Stimulated activated effector memory CD8-positive, alpha-beta T cell treated with anti-CD3 and anti-CD28 coated beads, Interleukin-12 subunit alpha, Interleukin-12 subunit beta, amount 100 ng/mL, for 72 hours (primary cell): ENCODE data around the gene VSIG10L2.
A peak's percentile ranks its signal among the peaks of the same experiment; 100 is the strongest.

Experiments used
- ATAC-seq: fragments of 150-1000 bp; cut with Tn5 transposase; 2 replicates; pipeline ENCODE4 v1.10.0; 2021
- DNase-seq, 2 donors: peaks; one replicate each; pipeline ENCODE4 v3.0.0; 2021 to 2022; ENCODE audit warnings: low spot score in 2 of 2
- H3K27ac Mint-ChIP-seq: one replicate; pipeline ENCODE4 v1.8.0; 2022; ENCODE audit warnings: mild to moderate bottlenecking, mixed read lengths
- H3K36me3 Mint-ChIP-seq: one replicate; pipeline ENCODE4 v1.8.0; 2022; ENCODE audit warnings: mild to moderate bottlenecking, mixed read lengths
- H3K4me1 Mint-ChIP-seq: one replicate; pipeline ENCODE4 v1.8.0; 2022; ENCODE audit warnings: mixed read lengths
- H3K4me3 Mint-ChIP-seq: one replicate; pipeline ENCODE4 v1.8.0; 2022; ENCODE audit warnings: mild to moderate bottlenecking, mixed read lengths
- H3K9me3 Mint-ChIP-seq: one replicate; pipeline ENCODE4 v1.8.0; 2022; ENCODE audit warnings: mixed read lengths

The VSIG10L2 gene

DNA sequence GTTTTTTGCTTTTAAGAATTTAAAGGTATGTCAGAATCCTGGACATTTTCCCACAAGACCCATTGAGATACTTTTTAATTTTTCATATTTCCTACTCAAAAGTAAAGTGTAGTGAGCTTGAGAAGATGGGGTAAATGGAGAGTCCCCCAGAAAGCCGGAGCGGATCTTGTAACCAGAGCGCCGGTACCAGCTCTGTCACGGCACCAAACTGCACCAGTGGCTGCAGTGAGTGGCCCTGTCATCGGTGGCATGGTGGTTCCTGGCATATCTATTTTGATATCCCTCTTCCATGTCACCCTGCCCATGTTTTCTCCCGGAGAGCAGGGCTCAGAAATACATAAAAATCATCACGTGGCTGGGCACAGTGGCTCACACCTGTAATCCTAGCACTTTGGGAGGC is 22.2 kb upstream of the VSIG10L2 start:
- H3K4me3 Mint-ChIP-seq = no peak overlapping the region
- no peaks in the 10 kb centered on the region for H3K9me3 Mint-ChIP-seq
- H3K36me3 Mint-ChIP-seq = no peaks in the 10 kb centered on the region
- no peaks in the 10 kb centered on the region for H3K4me1 Mint-ChIP-seq
- no peak for DNase-seq
- H3K27ac Mint-ChIP-seq = no peak overlapping the region
- ATAC-seq = no peak

DNA sequence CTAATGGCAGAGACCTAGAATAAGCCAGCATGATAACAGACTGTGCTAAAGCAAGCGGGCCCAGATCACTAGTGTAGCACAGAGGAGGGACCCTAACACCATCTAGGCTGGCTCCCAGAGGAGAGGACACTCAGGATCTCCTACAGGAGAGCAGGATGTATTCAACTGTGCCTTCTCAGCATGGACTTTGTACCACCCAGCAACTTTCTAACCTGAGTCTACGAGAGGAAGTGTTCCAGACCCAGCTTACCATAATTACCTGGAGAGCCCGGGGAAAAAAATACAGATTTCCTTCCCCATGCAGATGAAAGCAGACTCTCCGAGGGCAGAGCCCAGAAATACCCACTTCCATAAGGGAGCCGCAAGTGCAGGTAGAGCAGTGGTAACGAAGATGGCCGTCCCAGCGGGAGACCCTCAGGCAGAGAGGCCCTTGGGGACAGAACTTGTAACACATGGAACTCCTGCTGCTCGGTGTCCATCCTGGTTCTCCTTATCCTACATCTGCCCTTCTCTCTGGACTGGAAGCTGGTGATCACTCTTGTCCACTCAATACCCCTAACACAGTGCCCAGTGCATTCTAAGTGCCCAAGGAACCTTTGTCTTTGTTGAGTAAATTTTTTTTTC is 21.3 kb upstream of the VSIG10L2 start:
- H3K4me3 Mint-ChIP-seq = no peak overlapping the region
- no peak overlapping the region for H3K27ac Mint-ChIP-seq
- H3K9me3 Mint-ChIP-seq = no peaks in the 10 kb centered on the region
- ATAC-seq (no peak), DNase-seq (no peak)
- H3K4me1 Mint-ChIP-seq = no peaks in the 10 kb centered on the region
- no peaks in the 10 kb centered on the region for H3K36me3 Mint-ChIP-seq

DNA sequence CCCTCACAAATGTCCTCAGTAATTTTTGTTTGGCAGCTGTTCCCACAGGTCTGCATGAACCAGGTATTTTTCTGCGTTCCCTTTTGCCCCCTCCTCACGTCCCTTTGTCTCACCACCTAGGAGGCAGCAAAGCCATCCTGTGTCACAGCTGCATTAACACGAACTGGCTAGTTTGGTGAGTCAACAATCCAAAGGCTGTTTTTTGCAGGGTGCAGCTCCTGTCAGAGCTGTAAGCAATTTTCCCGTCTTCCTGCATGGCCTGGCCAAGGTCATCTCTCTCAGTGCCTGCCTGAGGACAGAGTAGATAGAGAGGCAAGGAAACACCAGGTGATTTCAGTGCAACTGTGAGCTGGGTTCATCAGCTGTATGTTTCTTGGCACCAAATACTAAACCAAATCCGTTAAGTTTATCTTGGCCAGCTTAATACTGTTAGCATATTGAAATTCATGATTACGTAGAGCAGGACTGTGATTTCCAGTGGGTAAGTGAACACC is 20.6 kb upstream of the VSIG10L2 start:
- Mint-ChIP-seq H3K4me1 (no peaks in the 10 kb centered on the region), H3K27ac (no peak overlapping the region), H3K4me3 (no peak overlapping the region), H3K9me3 (no peaks in the 10 kb centered on the region), H3K36me3 (no peaks in the 10 kb centered on the region)
- ATAC-seq (no peak), DNase-seq (no peak)

DNA sequence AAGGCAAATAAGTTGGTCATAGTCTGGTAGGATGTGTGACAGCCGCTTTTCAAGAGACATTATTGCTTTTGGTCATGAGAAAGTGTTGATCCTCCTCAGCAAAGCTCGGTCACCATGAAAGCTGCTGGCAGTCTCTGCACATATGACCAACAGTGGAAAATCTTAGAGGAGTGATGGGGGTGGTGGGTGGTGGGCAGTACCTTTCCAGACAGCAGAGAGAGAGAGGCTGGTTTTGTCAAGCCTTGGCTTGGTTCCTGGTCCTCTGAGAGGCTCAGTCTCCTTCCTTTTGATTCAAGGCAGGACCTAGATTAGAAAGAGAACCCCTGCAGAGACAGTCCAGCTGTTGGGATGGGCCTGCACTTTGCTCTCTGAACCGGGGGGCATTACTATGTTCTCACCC is 20.0 kb upstream of the VSIG10L2 start:
- no peak for DNase-seq
- Mint-ChIP-seq H3K27ac (no peak overlapping the region), H3K4me1 (no peaks in the 10 kb centered on the region), H3K9me3 (no peaks in the 10 kb centered on the region), H3K36me3 (no peaks in the 10 kb centered on the region), H3K4me3 (no peak overlapping the region)
- peak; percentile 33 for ATAC-seq

DNA sequence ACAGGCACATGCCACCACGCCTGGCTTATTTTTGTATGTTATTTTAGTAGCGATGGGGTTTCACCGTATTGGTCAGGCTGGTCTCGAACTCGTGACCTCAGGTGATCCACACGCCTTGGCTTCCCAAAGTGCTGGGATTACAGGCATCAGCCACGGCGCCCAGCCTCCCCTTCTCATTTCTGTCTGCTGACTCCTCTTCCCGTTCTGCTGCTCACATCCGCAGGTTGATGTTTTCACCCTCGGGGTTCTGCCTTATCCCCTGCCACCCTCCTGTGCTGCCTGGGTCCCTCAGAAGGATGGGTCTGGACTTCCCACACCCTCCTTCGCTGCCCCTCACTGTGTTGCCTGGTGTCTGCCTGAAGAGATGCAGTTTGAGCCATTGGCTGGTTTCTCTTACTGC is 19.2 kb upstream of the VSIG10L2 start:
- no peak for DNase-seq
- no peaks in the 10 kb centered on the region for H3K36me3 Mint-ChIP-seq
- no peak for ATAC-seq
- H3K4me1 Mint-ChIP-seq = no peaks in the 10 kb centered on the region
- H3K4me3 Mint-ChIP-seq = no peak overlapping the region
- H3K9me3 Mint-ChIP-seq = no peaks in the 10 kb centered on the region
- H3K27ac Mint-ChIP-seq = no peak overlapping the region

DNA sequence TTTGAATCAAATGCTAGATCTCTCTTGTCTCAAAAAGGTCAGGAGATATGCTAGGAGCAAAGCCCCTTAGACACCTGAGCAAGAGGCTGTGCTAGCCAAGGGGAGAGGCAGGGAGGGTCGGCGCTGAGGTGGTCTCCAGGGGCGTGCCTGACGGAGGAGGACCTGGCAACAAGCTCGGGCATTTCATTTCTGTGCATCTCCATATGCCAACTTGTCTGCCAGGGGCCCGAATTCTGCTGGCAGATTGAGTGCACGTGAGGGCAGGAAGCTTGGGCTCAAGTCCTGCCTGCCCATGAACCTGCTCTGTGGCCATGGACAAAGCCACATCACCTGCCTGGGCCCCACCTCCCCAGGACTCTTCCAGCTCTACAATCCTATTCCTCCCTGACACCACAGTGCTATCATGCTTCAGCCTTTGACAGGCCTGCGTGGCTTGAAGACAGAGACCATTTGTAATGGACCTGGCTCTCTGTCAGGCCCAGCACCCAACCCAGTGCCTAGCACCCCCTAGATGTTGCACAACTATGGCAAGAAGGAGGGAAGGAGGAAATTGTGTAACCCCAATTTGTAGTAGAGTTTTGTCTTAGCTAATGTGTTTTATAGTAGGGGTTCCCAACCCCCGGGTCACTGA is 16.3 kb upstream of the VSIG10L2 start:
- Mint-ChIP-seq H3K36me3 (no peaks in the 10 kb centered on the region), H3K4me3 (no peak overlapping the region), H3K4me1 (peaks cover 9% of the 10 kb centered on the region), H3K9me3 (no peaks in the 10 kb centered on the region), H3K27ac (no peak overlapping the region)
- DNase-seq = no peak
- ATAC-seq = no peak

DNA sequence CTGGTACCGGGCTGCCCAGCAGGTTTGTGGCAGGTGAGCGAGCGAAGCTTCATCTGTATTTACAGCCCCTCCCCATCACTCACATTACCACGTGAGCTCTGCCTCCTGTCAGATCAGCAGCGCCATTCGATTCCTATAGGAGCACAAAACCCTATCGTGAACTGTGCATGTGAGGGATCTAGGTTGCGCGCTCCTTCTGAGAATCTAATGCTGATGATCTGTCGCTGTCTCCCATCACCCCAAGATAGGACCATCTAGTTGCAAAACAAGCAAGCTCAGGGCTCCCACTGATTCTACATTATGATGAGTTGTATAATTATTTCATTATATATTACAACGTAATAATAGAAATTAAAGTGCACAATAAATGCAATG is 15.8 kb upstream of the VSIG10L2 start:
- ATAC-seq (no peak), DNase-seq (no peak)
- Mint-ChIP-seq H3K27ac (no peak overlapping the region), H3K4me1 (peaks cover 9% of the 10 kb centered on the region), H3K9me3 (no peaks in the 10 kb centered on the region), H3K36me3 (no peaks in the 10 kb centered on the region), H3K4me3 (no peak overlapping the region)

DNA sequence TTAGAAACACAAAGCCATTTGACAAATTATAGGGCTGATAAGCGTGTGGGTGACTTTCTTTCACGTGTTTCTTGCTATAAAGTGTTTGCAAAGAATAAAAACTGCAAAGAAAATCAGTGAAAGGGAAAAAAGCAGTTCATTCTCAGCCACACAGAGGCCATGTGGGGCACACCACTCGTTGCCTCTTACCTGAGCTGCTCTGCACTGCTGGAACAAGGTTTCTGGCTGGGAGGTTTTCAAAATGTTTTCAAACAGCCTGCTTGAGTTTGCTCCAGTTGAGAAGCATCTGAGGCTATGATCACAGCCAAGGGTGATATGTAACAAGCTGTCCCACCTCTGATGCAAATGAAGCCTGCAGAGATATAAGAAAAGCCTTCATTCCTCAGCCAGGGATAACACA is 14.7 kb upstream of the VSIG10L2 start:
- H3K36me3 Mint-ChIP-seq = no peaks in the 10 kb centered on the region
- DNase-seq (no peak), ATAC-seq (no peak)
- H3K4me3 Mint-ChIP-seq = no peak overlapping the region
- peaks cover 9% of the 10 kb centered on the region for H3K4me1 Mint-ChIP-seq
- H3K27ac Mint-ChIP-seq = no peak overlapping the region
- no peaks in the 10 kb centered on the region for H3K9me3 Mint-ChIP-seq

DNA sequence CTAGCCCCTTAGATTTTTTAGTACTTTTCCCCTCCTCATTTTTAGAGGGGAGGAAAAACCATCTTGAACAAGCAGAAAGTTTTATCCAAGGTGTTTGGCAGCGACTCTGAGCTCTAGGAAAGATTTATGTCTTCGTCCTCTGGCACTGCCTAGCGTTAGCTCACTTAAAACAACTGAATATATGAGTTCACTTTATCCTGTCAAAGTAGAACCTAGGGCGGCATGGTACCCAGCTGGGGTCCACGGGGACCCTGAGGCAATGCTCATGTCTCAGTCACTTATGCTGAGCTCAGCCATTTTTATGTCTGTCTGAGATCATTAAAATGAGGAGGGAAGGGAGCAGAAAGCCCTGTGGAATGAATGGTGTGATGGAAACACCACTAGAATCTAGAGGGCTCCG is 14.2 kb upstream of the VSIG10L2 start:
- DNase-seq (no peak), ATAC-seq (no peak)
- Mint-ChIP-seq H3K9me3 (no peaks in the 10 kb centered on the region), H3K4me3 (no peak overlapping the region), H3K36me3 (no peaks in the 10 kb centered on the region), H3K27ac (no peak overlapping the region), H3K4me1 (peaks cover 9% of the 10 kb centered on the region)

DNA sequence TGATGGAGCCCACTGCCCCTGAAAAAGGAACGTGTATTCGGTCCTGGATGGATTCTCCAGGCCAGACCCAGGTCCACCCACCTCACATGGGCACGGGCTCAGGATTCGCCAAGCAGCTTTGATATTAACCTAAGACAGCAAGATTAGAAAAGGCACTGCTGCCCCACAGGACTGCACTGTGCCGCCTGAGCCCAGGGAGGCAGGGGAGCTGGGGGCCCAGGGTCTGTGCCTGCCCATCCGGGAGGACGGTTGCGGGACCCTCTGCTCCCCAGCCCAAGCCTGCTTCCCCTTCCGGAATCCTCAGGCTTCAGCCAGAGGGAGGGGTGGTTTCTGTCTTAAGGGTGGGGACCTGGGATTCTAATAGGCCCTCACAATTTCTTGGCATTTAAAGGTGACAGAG is 13.5 kb upstream of the VSIG10L2 start:
- Mint-ChIP-seq H3K4me3 (no peak overlapping the region), H3K27ac (no peak overlapping the region), H3K36me3 (no peaks in the 10 kb centered on the region), H3K9me3 (no peaks in the 10 kb centered on the region), H3K4me1 (peaks cover 9% of the 10 kb centered on the region)
- DNase-seq (no peak), ATAC-seq (no peak)

DNA sequence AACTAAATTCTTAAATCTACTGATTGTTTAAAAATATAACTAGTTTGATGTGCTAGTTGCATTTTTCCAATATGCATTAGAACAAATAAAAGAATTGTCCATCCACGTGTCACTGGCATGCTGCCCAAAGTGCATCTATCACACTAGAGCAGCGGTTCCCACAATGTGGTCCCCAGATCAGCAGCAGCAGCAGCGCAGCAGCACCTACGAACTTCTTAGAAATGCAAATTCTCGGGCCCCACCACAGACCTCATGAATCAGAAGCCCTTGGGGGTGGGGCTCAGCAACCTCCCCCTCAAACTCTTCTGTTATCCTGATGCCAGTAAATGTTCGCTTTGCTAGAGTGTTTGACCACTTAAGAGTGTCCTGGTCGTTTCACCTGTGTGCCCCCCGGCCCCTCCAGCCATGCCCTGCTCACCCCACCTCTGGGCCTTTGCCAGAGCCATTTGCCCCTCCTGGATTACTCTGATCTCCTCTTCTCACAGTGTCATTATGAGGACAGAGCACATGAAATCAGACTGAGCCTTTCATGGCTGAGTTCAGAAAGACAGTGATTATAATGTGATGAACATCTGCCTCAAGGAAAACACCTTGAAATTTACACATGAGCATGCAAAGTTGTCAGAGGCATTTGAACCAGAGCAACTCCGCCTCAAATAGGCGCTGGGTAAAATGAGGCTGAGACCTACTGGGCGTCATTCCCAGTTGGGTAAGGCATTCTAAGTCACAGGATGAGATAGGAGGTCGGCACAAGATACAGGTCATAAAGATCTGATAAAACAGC is 12.6 kb upstream of the VSIG10L2 start:
- Mint-ChIP-seq H3K36me3 (no peaks in the 10 kb centered on the region), H3K4me3 (no peak overlapping the region)

DNA sequence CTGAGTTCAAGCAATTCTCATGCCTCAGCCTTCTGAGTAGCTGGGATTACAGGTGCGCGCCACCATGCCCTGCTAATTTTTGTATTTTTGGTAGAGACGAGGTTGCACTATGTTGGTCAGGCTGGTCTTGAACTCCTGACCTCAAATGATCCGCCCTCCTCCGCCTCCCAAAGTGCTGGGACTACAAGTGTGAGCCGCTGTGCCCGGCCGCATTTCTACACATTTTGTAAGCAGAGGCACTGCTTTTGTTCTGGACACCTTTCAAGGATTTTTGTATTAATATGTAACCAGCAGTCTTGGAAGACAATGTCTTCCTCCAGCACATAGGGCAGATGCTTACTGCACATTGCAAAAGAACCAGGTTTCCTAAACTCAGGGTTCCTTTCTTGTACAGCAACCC is 11.4 kb upstream of the VSIG10L2 start:
- Mint-ChIP-seq H3K9me3 (no peaks in the 10 kb centered on the region), H3K36me3 (no peaks in the 10 kb centered on the region), H3K4me1 (peaks cover 9% of the 10 kb centered on the region), H3K4me3 (no peak overlapping the region), H3K27ac (no peak overlapping the region)
- DNase-seq = no peak
- no peak for ATAC-seq

More for the DNA sequence above, 12.6 kb upstream of the VSIG10L2 start:
- no peak for DNase-seq
- peak; percentile 92 for ATAC-seq
- Mint-ChIP-seq H3K9me3 (no peaks in the 10 kb centered on the region), H3K27ac (peak overlapping the region; percentile 24), H3K4me1 (peaks cover 9% of the 10 kb centered on the region)

DNA sequence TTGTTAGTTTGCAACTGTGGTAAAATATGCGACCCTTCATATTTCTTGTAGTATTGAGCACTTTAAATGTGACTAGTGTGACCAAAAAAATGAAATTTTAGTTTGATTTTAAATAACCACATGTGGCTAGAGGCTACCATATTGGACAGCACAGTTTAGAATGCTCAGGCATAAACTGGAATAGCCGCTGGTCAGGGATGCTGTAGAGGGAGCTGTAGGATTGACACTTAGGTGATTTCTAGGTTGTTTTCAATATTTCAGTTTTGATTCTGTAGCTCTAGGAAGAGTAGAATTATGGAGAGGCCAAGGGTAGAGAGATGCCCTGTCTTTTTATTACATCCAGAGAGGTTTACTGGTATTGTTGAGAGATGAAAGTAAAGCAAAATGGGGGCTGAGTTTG is 10.8 kb upstream of the VSIG10L2 start:
- no peak for DNase-seq
- ATAC-seq = no peak
- Mint-ChIP-seq H3K4me1 (peaks cover 9% of the 10 kb centered on the region), H3K36me3 (no peaks in the 10 kb centered on the region), H3K9me3 (no peaks in the 10 kb centered on the region), H3K27ac (no peak overlapping the region), H3K4me3 (no peak overlapping the region)

DNA sequence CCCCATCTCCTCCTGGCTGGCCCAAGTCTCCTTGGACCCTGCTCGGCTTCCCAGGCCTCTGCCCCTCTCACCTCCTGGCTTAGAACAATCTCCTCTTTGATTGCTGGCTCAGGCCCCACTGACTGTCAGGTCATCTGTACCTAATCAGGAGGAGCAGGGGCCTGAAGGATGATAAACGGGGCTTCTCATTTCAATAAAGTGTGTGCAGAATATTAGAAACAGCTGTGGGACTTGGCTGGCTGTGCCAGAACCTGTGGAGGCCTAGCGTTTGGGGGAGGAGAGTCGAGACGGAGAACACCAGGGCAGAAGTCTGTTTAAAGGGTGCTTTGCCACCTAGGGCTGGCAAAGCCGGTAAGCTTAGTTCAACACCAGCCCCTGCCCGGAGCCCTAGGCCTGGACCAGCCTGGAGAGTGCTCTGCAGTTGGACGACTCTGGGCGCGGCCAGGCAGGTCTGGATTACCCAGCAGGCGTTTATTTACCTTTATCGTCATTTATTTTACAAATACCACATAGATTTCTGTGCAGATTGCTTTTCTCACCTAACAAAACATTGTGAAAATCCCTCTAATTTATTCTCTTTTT is 10.1 kb upstream of the VSIG10L2 start:
- no peak for ATAC-seq
- DNase-seq = no peak
- H3K4me3 Mint-ChIP-seq = no peak overlapping the region
- H3K9me3 Mint-ChIP-seq = no peaks in the 10 kb centered on the region
- peaks cover 9% of the 10 kb centered on the region for H3K4me1 Mint-ChIP-seq
- no peaks in the 10 kb centered on the region for H3K36me3 Mint-ChIP-seq
- no peak overlapping the region for H3K27ac Mint-ChIP-seq

DNA sequence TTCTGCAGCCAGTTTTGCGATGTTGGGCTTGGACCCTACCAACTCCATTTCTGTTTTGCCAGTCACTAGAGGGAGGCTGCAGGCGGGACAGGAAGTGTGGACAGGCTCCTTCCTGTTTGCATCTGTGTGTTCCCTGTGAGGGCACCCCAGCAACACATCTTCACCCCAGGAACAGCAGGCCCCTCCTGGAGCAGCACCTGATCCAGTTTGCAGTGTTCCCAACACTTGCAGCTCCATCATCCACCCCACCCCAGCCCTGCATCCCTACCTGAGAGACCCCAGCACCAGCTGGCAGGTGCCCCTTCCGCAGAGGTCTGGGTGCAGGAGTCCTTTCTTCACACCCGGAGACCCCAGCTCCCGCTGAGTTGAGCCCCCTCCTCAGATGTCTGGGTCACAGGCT is 7.4 kb upstream of the VSIG10L2 start:
- no peak for DNase-seq
- Mint-ChIP-seq H3K36me3 (no peaks in the 10 kb centered on the region), H3K27ac (no peak overlapping the region), H3K9me3 (no peaks in the 10 kb centered on the region), H3K4me1 (peaks cover 14% of the 10 kb centered on the region), H3K4me3 (no peak overlapping the region)
- ATAC-seq = no peak

DNA sequence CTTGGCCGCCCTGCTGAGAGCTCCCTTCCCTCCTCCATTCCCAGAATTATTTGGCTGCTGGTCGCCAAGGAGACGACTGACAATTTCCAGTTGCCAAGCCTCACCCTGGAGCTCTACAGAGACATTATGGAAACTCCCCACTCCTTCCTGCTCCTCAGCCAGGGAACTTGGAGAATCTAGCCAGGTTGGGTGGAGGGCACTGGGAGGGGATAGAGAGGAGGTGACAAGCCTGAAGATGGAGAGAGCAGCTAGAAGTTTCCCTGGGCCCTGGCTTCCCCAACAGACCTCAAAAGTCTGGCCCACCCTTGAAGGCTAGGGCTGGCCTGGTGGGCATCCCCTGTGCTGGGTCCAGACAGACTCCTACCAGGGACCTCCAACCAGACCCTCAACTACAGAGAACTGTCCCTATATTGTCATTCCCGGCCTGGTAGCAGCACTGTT is 6.7 kb upstream of the VSIG10L2 start:
- Mint-ChIP-seq H3K4me3 (no peak overlapping the region), H3K9me3 (no peaks in the 10 kb centered on the region), H3K36me3 (no peaks in the 10 kb centered on the region), H3K27ac (no peak overlapping the region), H3K4me1 (peaks cover 11% of the 10 kb centered on the region)
- no peak for DNase-seq
- ATAC-seq = no peak
